ENCODE results near the gene PRSS56.

Gene PRSS56

GRCh38 chr2:232508251-232508650 lies 11.9 kb upstream of the PRSS56 start:
- H3K27ac ChIP-seq, result no peak overlapping the region
- TF ChIP-seq ZFX (IDR thresholded peaks at IDR 0.05; ENCODE audit: borderline replicate concordance) (no peak), CTCF (IDR thresholded peaks at IDR 0.05) (no peak)

GRCh38 chr2:232511336-232511890 lies 8.8 kb upstream of the PRSS56 start:
- no peak overlapping the region for H3K27ac ChIP-seq

GRCh38 chr2:232512602-232513001 lies 7.6 kb upstream of the PRSS56 start:
- no peak overlapping the region for H3K27ac ChIP-seq
- TF ChIP-seq ZFX (IDR thresholded peaks at IDR 0.05; ENCODE audit: borderline replicate concordance), result no peak
- no peak for TF ChIP-seq CTCF (IDR thresholded peaks at IDR 0.05)

More at GRCh38 chr2:232511336-232511890, 8.8 kb upstream of the PRSS56 start:
- no peak for TF ChIP-seq ZFX (IDR thresholded peaks at IDR 0.05; ENCODE audit: borderline replicate concordance)
- no peak for TF ChIP-seq CTCF (IDR thresholded peaks at IDR 0.05)

- no peak overlapping the region for H3K27ac ChIP-seq
- no peak for TF ChIP-seq ZFX (IDR thresholded peaks at IDR 0.05; ENCODE audit: borderline replicate concordance)
- TF ChIP-seq CTCF (IDR thresholded peaks at IDR 0.05), result no peak
Measured at GRCh38 chr2:232513353-232513752, 6.8 kb upstream of the PRSS56 start.

GRCh38 chr2:232515639-232516038 lies 4.5 kb upstream of the PRSS56 start:
- TF ChIP-seq CTCF (IDR thresholded peaks at IDR 0.05) (no peak), ZFX (IDR thresholded peaks at IDR 0.05; ENCODE audit: borderline replicate concordance) (no peak)
- no peak overlapping the region for H3K27ac ChIP-seq

GRCh38 chr2:232516551-232516950 lies 3.6 kb upstream of the PRSS56 start:
- no peak overlapping the region for H3K27ac ChIP-seq
- TF ChIP-seq CTCF (IDR thresholded peaks at IDR 0.05), result no peak
- TF ChIP-seq ZFX (IDR thresholded peaks at IDR 0.05; ENCODE audit: borderline replicate concordance), result no peak

- TF ChIP-seq ZFX (IDR thresholded peaks at IDR 0.05; ENCODE audit: borderline replicate concordance) (no peak), CTCF (IDR thresholded peaks at IDR 0.05) (no peak)
Measured at GRCh38 chr2:232518844-232519243, 1.3 kb upstream of the PRSS56 start.

More at GRCh38 chr2:232518844-232519243, 1.3 kb upstream of the PRSS56 start:
- no peak overlapping the region for H3K27ac ChIP-seq
